HepG2 (cell line): ENCODE measurements around the gene KCNK18. TPM values are rescaled to one million over a fixed set of nuclear protein-coding genes. Genes with fewer than 3 reads are reported as not detected.

Experiments used
- ARID5B ChIP-seq: IDR thresholded peaks from 2 replicates; pipeline ENCODE4 v1.4.0; 2020; ENCODE audit warnings: mild to moderate bottlenecking, missing genetic modification reagents
- CTCF ChIP-seq: sonication (generic); formaldehyde crosslinking; IDR thresholded peaks from 2 replicates; pipeline ENCODE4 v1.5.0; 2020; ENCODE audit warnings: mild to moderate bottlenecking, missing genetic modification reagents, moderate library complexity
- FOSL2 ChIP-seq: sonication (generic); formaldehyde crosslinking; IDR thresholded peaks from 2 replicates; pipeline ENCODE4 v1.4.0; 2020; ENCODE audit warnings: missing genetic modification reagents
- GLMP ChIP-seq: sonication (generic); formaldehyde crosslinking; IDR thresholded peaks from 2 replicates; pipeline ENCODE4 v1.9.0; 2021; ENCODE audit warnings: missing genetic modification reagents, mild to moderate bottlenecking, borderline replicate concordance
- HMG20B ChIP-seq: conservative IDR thresholded peaks from 2 replicates; pipeline ENCODE4 v1.6.1; 2016; ENCODE audit warnings: missing genetic modification reagents, missing compliant biosample characterization
- SMC3 ChIP-seq: IDR thresholded peaks from 2 replicates; pipeline ENCODE4 v1.6.1; 2011; ENCODE audit warnings: low read length, improper control_type of control experiment
- STAG1 ChIP-seq: sonication (generic); formaldehyde crosslinking; IDR thresholded peaks from 2 replicates; pipeline ENCODE4 v1.4.0; 2020; ENCODE audit warnings: missing genetic modification reagents
- THAP11 ChIP-seq: IDR thresholded peaks from 2 replicates; pipeline ENCODE4 v1.6.1; 2016; ENCODE audit warnings: missing biosample characterization, missing genetic modification reagents
- ZMYM4 ChIP-seq: sonication (generic); formaldehyde crosslinking; IDR thresholded peaks from 2 replicates; pipeline ENCODE4 v1.8.1; 2023; ENCODE audit warnings: mild to moderate bottlenecking, missing genetic modification reagents
- ZNF30 ChIP-seq: sonication (generic); formaldehyde crosslinking; IDR thresholded peaks from 2 replicates; pipeline ENCODE4 v1.5.0; 2020; ENCODE audit warnings: mild to moderate bottlenecking, missing genetic modification reagents
- ZNF441 ChIP-seq: sonication (generic); formaldehyde crosslinking; IDR thresholded peaks from 2 replicates; pipeline ENCODE4 v1.7.0; 2021; ENCODE audit warnings: missing genetic modification reagents, borderline replicate concordance
- ZNF7 ChIP-seq: IDR thresholded peaks from 2 replicates; pipeline ENCODE4 v1.6.1; 2016; ENCODE audit warnings: missing biosample characterization, missing genetic modification reagents
- ZNF75D ChIP-seq: sonication (generic); formaldehyde crosslinking; IDR thresholded peaks from 2 replicates; pipeline ENCODE4 v1.8.1; 2023; ENCODE audit warnings: missing genetic modification reagents, mild to moderate bottlenecking, borderline replicate concordance
- ZNF792 ChIP-seq: IDR thresholded peaks from 2 replicates; pipeline ENCODE4 v1.6.1; 2016
- polyA plus RNA-seq, 8 experiments: library from polyadenylated mRNA; depleted of rRNA in 3 of 8; stranded (reverse) in 7 of 8; unstranded in 1 of 8; fragments of >200 nt; fragmentation: Illumina TruSeq in 4 of 8; extraction: Trizol in 4 of 8; gene quantifications; 2 replicates each; pipeline versions ENCODE4 v1.2.1 to v1.2.3, GENCODE V29; 2011 to 2016; ENCODE audit warnings: low read depth in 4 of 8, missing spikeins in 1 of 8, mixed read lengths in 1 of 8; ENCODE audit not compliant: insufficient read depth in 1 of 8
- total RNA-seq, 5 experiments: library from RNA; depleted of rRNA; stranded (reverse); fragments of >200 nt; fragmentation: Illumina TruSeq; extraction: Trizol; gene quantifications; 2 replicates each; pipeline ENCODE4 v1.2.3, GENCODE V29; 2016; ENCODE audit warnings: low read depth in 1 of 5
- TF ChIP-seq, protein P1 (sequence below): sonication (generic); formaldehyde crosslinking; IDR thresholded peaks from 2 replicates; pipeline ENCODE4 v1.5.0; 2020; ENCODE audit warnings: mild to moderate bottlenecking, missing genetic modification reagents, borderline replicate concordance
- TF ChIP-seq, protein P2 (sequence below): sonication (generic); formaldehyde crosslinking; conservative IDR thresholded peaks from 2 replicates; pipeline ENCODE4 v1.8.0; 2022; ENCODE audit warnings: mild to moderate bottlenecking, moderate library complexity, missing genetic modification reagents

KCNK18 gene
- total and polyA plus RNA-seq, 2 of the 13 experiments (the other 11 are each of a cell fraction or from before 2014, with no cell fraction given), result not detected

- TF ChIP-seq, protein P1, sequence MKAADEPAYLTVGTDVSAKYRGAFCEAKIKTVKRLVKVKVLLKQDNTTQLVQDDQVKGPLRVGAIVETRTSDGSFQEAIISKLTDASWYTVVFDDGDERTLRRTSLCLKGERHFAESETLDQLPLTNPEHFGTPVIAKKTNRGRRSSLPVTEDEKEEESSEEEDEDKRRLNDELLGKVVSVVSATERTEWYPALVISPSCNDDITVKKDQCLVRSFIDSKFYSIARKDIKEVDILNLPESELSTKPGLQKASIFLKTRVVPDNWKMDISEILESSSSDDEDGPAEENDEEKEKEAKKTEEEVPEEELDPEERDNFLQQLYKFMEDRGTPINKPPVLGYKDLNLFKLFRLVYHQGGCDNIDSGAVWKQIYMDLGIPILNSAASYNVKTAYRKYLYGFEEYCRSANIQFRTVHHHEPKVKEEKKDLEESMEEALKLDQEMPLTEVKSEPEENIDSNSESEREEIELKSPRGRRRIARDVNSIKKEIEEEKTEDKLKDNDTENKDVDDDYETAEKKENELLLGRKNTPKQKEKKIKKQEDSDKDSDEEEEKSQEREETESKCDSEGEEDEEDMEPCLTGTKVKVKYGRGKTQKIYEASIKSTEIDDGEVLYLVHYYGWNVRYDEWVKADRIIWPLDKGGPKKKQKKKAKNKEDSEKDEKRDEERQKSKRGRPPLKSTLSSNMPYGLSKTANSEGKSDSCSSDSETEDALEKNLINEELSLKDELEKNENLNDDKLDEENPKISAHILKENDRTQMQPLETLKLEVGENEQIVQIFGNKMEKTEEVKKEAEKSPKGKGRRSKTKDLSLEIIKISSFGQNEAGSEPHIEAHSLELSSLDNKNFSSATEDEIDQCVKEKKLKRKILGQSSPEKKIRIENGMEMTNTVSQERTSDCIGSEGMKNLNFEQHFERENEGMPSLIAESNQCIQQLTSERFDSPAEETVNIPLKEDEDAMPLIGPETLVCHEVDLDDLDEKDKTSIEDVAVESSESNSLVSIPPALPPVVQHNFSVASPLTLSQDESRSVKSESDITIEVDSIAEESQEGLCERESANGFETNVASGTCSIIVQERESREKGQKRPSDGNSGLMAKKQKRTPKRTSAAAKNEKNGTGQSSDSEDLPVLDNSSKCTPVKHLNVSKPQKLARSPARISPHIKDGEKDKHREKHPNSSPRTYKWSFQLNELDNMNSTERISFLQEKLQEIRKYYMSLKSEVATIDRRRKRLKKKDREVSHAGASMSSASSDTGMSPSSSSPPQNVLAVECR (CRISPR knock-in tag), result no peak
- TF ChIP-seq ZNF441 (no peak), ZNF7 (no peak), SMC3 (peak; percentile 45), ZNF30 (no peak), FOSL2 (CRISPR knock-in tag) (peak; percentile 20; the same call in 1 of the 2 replicates), GLMP (no peak), HMG20B (CRISPR knock-in tag) (no peak), CTCF (peak; percentile 81), ZMYM4 (CRISPR knock-in tag) (0 out of 2 replicates have a peak, but pooled peaks have one; percentile 17), ZNF75D (CRISPR knock-in tag) (no peak), ARID5B (CRISPR knock-in tag) (0 out of 2 replicates have a peak, but pooled peaks have one; percentile 18), ZNF792 (CRISPR knock-in tag) (no peak), THAP11 (CRISPR knock-in tag) (0 out of 2 replicates have a peak, but pooled peaks have one; percentile 11), STAG1 (CRISPR knock-in tag) (peak; percentile 83)
- TF ChIP-seq, protein P2, sequence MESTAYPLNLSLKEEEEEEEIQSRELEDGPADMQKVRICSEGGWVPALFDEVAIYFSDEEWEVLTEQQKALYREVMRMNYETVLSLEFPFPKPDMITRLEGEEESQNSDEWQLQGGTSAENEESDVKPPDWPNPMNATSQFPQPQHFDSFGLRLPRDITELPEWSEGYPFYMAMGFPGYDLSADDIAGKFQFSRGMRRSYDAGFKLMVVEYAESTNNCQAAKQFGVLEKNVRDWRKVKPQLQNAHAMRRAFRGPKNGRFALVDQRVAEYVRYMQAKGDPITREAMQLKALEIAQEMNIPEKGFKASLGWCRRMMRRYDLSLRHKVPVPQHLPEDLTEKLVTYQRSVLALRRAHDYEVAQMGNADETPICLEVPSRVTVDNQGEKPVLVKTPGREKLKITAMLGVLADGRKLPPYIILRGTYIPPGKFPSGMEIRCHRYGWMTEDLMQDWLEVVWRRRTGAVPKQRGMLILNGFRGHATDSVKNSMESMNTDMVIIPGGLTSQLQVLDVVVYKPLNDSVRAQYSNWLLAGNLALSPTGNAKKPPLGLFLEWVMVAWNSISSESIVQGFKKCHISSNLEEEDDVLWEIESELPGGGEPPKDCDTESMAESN (CRISPR knock-in tag), result no peak
These were observed 21.3 kb upstream of the KCNK18 start (continued) for GRCh38 chr10:117175901-117176534.
